Neural progenitor cell (in vitro differentiated cells): ENCODE data around the gene ASPN.

Source experiments
- CTCF ChIP-seq: fragments of 200-600 bp; sonication (generic); IDR thresholded peaks from 2 replicates; pipeline ENCODE4 v1.5.1; 2017; ENCODE audit warnings: antibody characterized with exemption, mild to moderate bottlenecking
- EZH2 ChIP-seq: fragments of 200-600 bp; sonication (generic); IDR thresholded peaks from 2 replicates; pipeline ENCODE4 v1.6.1; 2017; ENCODE audit warnings: antibody characterized with exemption, mild to moderate bottlenecking, moderate library complexity
- EZH2phosphoT487 ChIP-seq: fragments of 200-600 bp; sonication (generic); IDR thresholded peaks from 2 replicates; pipeline ENCODE4 v1.6.1; 2017; ENCODE audit warnings: antibody characterized with exemption

DNA sequence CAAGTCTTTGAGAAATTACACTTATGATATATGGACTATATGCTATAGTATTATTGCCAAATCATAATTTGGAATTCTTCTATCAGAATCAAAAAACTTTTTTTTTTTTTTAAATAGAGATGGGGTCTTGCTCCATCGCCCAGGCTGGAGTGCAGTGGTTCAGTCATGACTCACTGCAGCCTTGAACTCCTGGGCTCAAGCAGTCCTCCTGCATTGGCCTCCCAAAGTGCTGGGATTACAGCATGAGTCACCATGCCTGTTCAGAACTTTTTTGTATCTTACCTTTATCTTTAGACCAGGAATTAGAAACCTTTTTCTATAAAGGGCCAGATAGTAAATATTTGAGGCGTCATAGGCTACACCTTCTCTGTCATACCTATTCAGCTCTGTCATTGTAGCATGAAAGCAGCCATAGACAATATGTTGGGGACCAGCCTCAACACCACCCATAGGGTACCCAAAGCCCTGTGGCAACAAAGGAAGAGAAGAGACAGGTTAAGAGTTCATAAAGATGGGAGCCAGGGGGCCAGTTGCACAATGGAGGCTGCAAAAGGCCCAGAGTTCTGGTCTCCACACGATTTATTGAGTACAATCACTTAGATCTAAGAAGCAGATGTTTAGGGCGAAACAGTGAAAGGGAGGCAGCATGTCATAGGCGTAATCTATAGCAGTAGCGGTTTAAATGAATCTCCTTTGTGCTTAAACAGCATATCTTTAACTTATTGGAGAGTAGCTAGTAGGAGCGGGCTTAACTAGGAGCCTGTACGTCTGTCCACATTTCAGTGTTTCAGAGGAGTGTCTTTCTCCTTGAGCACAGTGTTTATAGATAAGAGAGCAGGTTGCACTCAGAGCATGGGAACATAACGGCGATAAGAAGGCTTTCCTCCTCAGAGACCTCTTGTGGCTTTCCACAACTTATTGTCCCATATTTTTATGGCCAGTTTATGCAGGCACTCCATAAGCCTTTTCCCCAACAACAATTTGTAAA, 41.0 kb upstream of the ASPN start:
- TF ChIP-seq CTCF (no peak), EZH2phosphoT487 (no peak), EZH2 (no peak)
